ENCODE measurements around the gene RAX. TPM values are rescaled to one million over a fixed set of nuclear protein-coding genes. Genes with fewer than 3 reads are reported as not detected.

Gene RAX
- total and polyA plus RNA-seq, 2 of the 8 experiments (the other 6 are each of a cell fraction or from before 2014, with no cell fraction given) = 0.12 to 0.52 TPM

- no peak for DNase-seq (ENCODE audit: low read depth in 1 of 2, low spot score in 2 of 2)
- Histone ChIP-seq H3K36me3 (ENCODE audit: control insufficient read depth in 2 of 4, insufficient read depth in 4 of 4, low read length in 3 of 4) (no peaks in the 10 kb centered on the region), H4K8ac (ENCODE audit: extremely low read depth, insufficient read depth, low read length) (no peak overlapping the region), H2BK120ac (replicated peaks; ENCODE audit: low read depth, low read length) (no peak overlapping the region), H3K27ac (ENCODE audit: low read depth, low read length) (no peak overlapping the region), H2BK5ac (ENCODE audit: low read depth, low read length) (no peak overlapping the region), H3K27me3 (replicated peaks in 1 of 4; ENCODE audit: control insufficient read depth in 3 of 4, extremely low read depth in 1 of 4, insufficient read depth in 3 of 4, low read length in 3 of 4) (peaks cover 0 to 1% (median 0%) of the 10 kb centered on the region in 4 experiments; a peak in 2 of 7 replicates), H3K4me2 (ENCODE audit: insufficient read depth in 1 of 2, low read depth in 2 of 2, low read length in 2 of 2) (no peak overlapping the region), H4K91ac (replicated peaks; ENCODE audit: insufficient read length, low read length) (no peak overlapping the region), H2AK5ac (ENCODE audit: low read depth, low read length) (no peak overlapping the region), H3K4ac (replicated peaks; ENCODE audit: insufficient read length, low read depth, low read length) (no peak overlapping the region), H2BK12ac (ENCODE audit: low read depth, low read length) (no peak overlapping the region), H3K23me2 (ENCODE audit: low read depth, low read length) (no peaks in the 10 kb centered on the region), H2AFZ (ENCODE audit: low read length) (no peak overlapping the region; the same call in 1 of the 2 replicates), H3K23ac (ENCODE audit: insufficient read length) (no peak overlapping the region), H3K79me2 (ENCODE audit: control insufficient read depth in 1 of 2, insufficient read depth in 2 of 2, low read length in 2 of 2) (no peaks in the 10 kb centered on the region), H3K9ac (replicated peaks in 1 of 4; ENCODE audit: extremely low read depth in 1 of 4, low read depth in 3 of 4, low read length in 3 of 4) (no peak overlapping the region), H3K14ac (ENCODE audit: insufficient read length) (no peak overlapping the region), H3K9me3 (ENCODE audit: insufficient read depth in 2 of 2, low read depth in 1 of 2, low read length in 1 of 2) (no peaks in the 10 kb centered on the region), H3K56ac (replicated peaks; ENCODE audit: insufficient read length, low read depth, low read length) (no peak overlapping the region), H3K18ac (ENCODE audit: extremely low read depth, low read length) (no peak overlapping the region), H3K79me1 (ENCODE audit: low read depth, low read length) (no peaks in the 10 kb centered on the region), H3K4me3 (ENCODE audit: extremely low read depth in 1 of 4, insufficient read depth in 2 of 4, low read depth in 3 of 4, low read length in 4 of 4) (no peak overlapping the region), H2BK15ac (ENCODE audit: low read length) (no peak overlapping the region), H4K20me1 (replicated peaks in 1 of 2; ENCODE audit: control insufficient read depth in 1 of 2, insufficient read depth in 2 of 2, low read length in 2 of 2) (no peaks in the 10 kb centered on the region), H3K4me1 (replicated peaks in 1 of 4; ENCODE audit: control insufficient read depth in 3 of 4, insufficient read depth in 4 of 4, low read length in 3 of 4) (no peaks in the 10 kb centered on the region), H4K5ac (ENCODE audit: insufficient read length, low read depth, low read length) (no peak overlapping the region), H2BK20ac (ENCODE audit: low read length) (no peak overlapping the region)
- TF ChIP-seq RFX5 (IDR thresholded peaks at IDR 0.05; ENCODE audit: borderline replicate concordance, low read depth, low read length) (no peak), POLR2AphosphoS5 (IDR thresholded peaks at IDR 0.05; ENCODE audit: low read depth, low read length) (no peak), E2F6 (IDR thresholded peaks at IDR 0.05) (no peak), CBX5 (IDR thresholded peaks at IDR 0.05; ENCODE audit: low read depth, low read length) (no peak), SRF (IDR thresholded peaks at IDR 0.05; ENCODE audit: low read depth, low read length) (no peak), HDAC2 (IDR thresholded peaks at IDR 0.05; ENCODE audit: borderline replicate concordance in 1 of 2, low read depth in 2 of 2, low read length in 2 of 2) (no peak), USF2 (IDR thresholded peaks at IDR 0.05; ENCODE audit: low read length) (no peak), NRF1 (IDR thresholded peaks at IDR 0.05; ENCODE audit: low read depth, low read length) (no peak), KDM4A (IDR thresholded peaks at IDR 0.05; ENCODE audit: low read depth, low read length, severe bottlenecking) (no peak), KDM1A (IDR thresholded peaks at IDR 0.05; ENCODE audit: borderline replicate concordance, low read length) (no peak)
- CTCF ChIA-PET (ENCODE audit: partially characterized antibody) = interaction anchor here (1.0 to 4.8 kb wide), 3 partner anchors 8 to 36 kb away, joined by 3 to 33 read pairs (median 3); no protein-coding TSS in a partner anchor
- no peak for FAIRE-seq
- POLR2A ChIA-PET (ENCODE audit: partially characterized antibody) = no interaction called here
Measured at GRCh38 chr18:59238385-59238784, 34.9 kb downstream of the RAX start.
